GM21723 (cell line): Measurements from ENCODE around the gene NR6A1.

Source experiments
- ATAC-seq: cut with Tn5 transposase; IDR thresholded peaks from one replicate; pipeline ENCODE4 v1.9.1; 2021; ENCODE audit warnings: mild to moderate bottlenecking, moderate library complexity; ENCODE audit not compliant: unreplicated experiment

NR6A1 gene

GRCh38 chr9:124662561-124662960, 108.5 kb downstream of the NR6A1 start:
- no peak for ATAC-seq

GRCh38 chr9:124661271-124661670, 109.8 kb downstream of the NR6A1 start:
- no peak for ATAC-seq

- no peak for ATAC-seq
These were observed 110.7 kb downstream of the NR6A1 start for GRCh38 chr9:124660341-124660801.

GRCh38 chr9:124659099-124659659, 111.9 kb downstream of the NR6A1 start:
- ATAC-seq, result peak; percentile 56

GRCh38 chr9:124658165-124659017, 112.7 kb downstream of the NR6A1 start:
- peak; percentile 46 for ATAC-seq

GRCh38 chr9:124657516-124657915, 113.6 kb downstream of the NR6A1 start:
- no peak for ATAC-seq

GRCh38 chr9:124654431-124654830, 116.7 kb downstream of the NR6A1 start:
- no peak for ATAC-seq

GRCh38 chr9:124652615-124653393, 118.3 kb downstream of the NR6A1 start:
- no peak for ATAC-seq

- ATAC-seq, result no peak
These were observed 118.9 kb downstream of the NR6A1 start for GRCh38 chr9:124652203-124652602.

- no peak for ATAC-seq
These were observed 125.8 kb downstream of the NR6A1 start for GRCh38 chr9:124645274-124645673.

- no peak for ATAC-seq
These were observed 131.5 kb downstream of the NR6A1 start for GRCh38 chr9:124639637-124640036.

GRCh38 chr9:124635285-124635684, 135.8 kb downstream of the NR6A1 start:
- no peak for ATAC-seq

- ATAC-seq, result no peak
These were observed 139.0 kb downstream of the NR6A1 start for GRCh38 chr9:124632077-124632621.

GRCh38 chr9:124631326-124631725, 139.8 kb downstream of the NR6A1 start:
- ATAC-seq, result no peak

GRCh38 chr9:124629600-124629999, 141.5 kb downstream of the NR6A1 start:
- ATAC-seq, result no peak

GRCh38 chr9:124628741-124629140, 142.4 kb downstream of the NR6A1 start:
- ATAC-seq, result no peak

GRCh38 chr9:124626276-124626675, 144.8 kb downstream of the NR6A1 start:
- ATAC-seq, result no peak

GRCh38 chr9:124625087-124625486, 146.0 kb downstream of the NR6A1 start:
- no peak for ATAC-seq

- no peak for ATAC-seq
These were observed 146.4 kb downstream of the NR6A1 start for GRCh38 chr9:124624735-124624992.

- no peak for ATAC-seq
These were observed 147.0 kb downstream of the NR6A1 start for GRCh38 chr9:124623966-124624734.

- no peak for ATAC-seq
These were observed 148.2 kb downstream of the NR6A1 start for GRCh38 chr9:124622882-124623281.
